Measurements from ENCODE around the gene CDH4.

CDH4 gene

GRCh38 chr20:61582196-61582923 lies 330.3 kb downstream of the CDH4 start:
- Histone ChIP-seq H3K4me3 (ENCODE audit: low read depth in 1 of 2, low read length in 2 of 2) (no peak overlapping the region), H3K9me3 (ENCODE audit: insufficient read depth, low read length, severe bottlenecking) (no peaks in the 10 kb centered on the region), H3K79me2 (ENCODE audit: insufficient read depth, low read length) (no peaks in the 10 kb centered on the region), H4K20me1 (ENCODE audit: insufficient read depth, low read length) (no peaks in the 10 kb centered on the region; the same call in 1 of the 2 replicates), H3K36me3 (ENCODE audit: insufficient read depth, low read length) (no peaks in the 10 kb centered on the region), H3K27ac (ENCODE audit: low read length) (no peak overlapping the region), H3K4me2 (ENCODE audit: insufficient read depth, low read length) (no peak overlapping the region), H3K9ac (ENCODE audit: low read depth, low read length) (no peak overlapping the region), H2AFZ (ENCODE audit: low read depth, low read length) (no peak overlapping the region), H3K27me3 (ENCODE audit: insufficient read depth, low read length, poor library complexity) (peaks cover 6% of the 10 kb centered on the region), H3K4me1 (ENCODE audit: insufficient read depth, low read length) (no peaks in the 10 kb centered on the region)
- no peak for TF ChIP-seq CTCF (IDR thresholded peaks at IDR 0.05; ENCODE audit: borderline replicate concordance, extremely low read depth, low read length, poor library complexity, severe bottlenecking)
- no peak for TF ChIP-seq EZH2 (IDR thresholded peaks at IDR 0.05; ENCODE audit: borderline replicate concordance, low read depth, low read length, severe bottlenecking)
- ATAC-seq (ENCODE audit: insufficient read depth, low read depth) (no peak), DNase-seq (no peak)

GRCh38 chr20:61583356-61583755 lies 331.3 kb downstream of the CDH4 start:
- Histone ChIP-seq H3K79me2 (ENCODE audit: insufficient read depth, low read length) (no peaks in the 10 kb centered on the region), H3K4me2 (ENCODE audit: insufficient read depth, low read length) (no peak overlapping the region), H3K36me3 (ENCODE audit: insufficient read depth, low read length) (no peaks in the 10 kb centered on the region), H3K27me3 (ENCODE audit: insufficient read depth, low read length, poor library complexity) (no peaks in the 10 kb centered on the region), H3K27ac (ENCODE audit: low read length) (no peak overlapping the region), H2AFZ (ENCODE audit: low read depth, low read length) (no peak overlapping the region), H3K4me1 (ENCODE audit: insufficient read depth, low read length) (no peaks in the 10 kb centered on the region), H3K9me3 (ENCODE audit: insufficient read depth, low read length, severe bottlenecking) (no peaks in the 10 kb centered on the region), H3K9ac (ENCODE audit: low read depth, low read length) (no peak overlapping the region), H4K20me1 (ENCODE audit: insufficient read depth, low read length) (no peaks in the 10 kb centered on the region; the same call in 1 of the 2 replicates), H3K4me3 (ENCODE audit: low read depth in 1 of 2, low read length in 2 of 2) (no peak overlapping the region)
- ATAC-seq (ENCODE audit: insufficient read depth, low read depth) (no peak), DNase-seq (no peak)
- TF ChIP-seq CTCF (IDR thresholded peaks at IDR 0.05; ENCODE audit: borderline replicate concordance, extremely low read depth, low read length, poor library complexity, severe bottlenecking): no peak

GRCh38 chr20:61584851-61585250 lies 332.8 kb downstream of the CDH4 start:
- H2AFZ ChIP-seq (ENCODE audit: low read depth, low read length): no peak overlapping the region
- H3K4me3 ChIP-seq (ENCODE audit: low read depth in 1 of 2, low read length in 2 of 2): no peak overlapping the region
- H3K9me3 ChIP-seq (ENCODE audit: insufficient read depth, low read length, severe bottlenecking): no peaks in the 10 kb centered on the region
- H3K27ac ChIP-seq (ENCODE audit: low read length): no peak overlapping the region
- no peak for TF ChIP-seq CTCF (IDR thresholded peaks at IDR 0.05; ENCODE audit: borderline replicate concordance, extremely low read depth, low read length, poor library complexity, severe bottlenecking)
- no peak for TF ChIP-seq EZH2 (IDR thresholded peaks at IDR 0.05; ENCODE audit: borderline replicate concordance, low read depth, low read length, severe bottlenecking)
- H3K4me1 ChIP-seq (ENCODE audit: insufficient read depth, low read length): no peaks in the 10 kb centered on the region
- H3K4me2 ChIP-seq (ENCODE audit: insufficient read depth, low read length): no peak overlapping the region
- no peaks in the 10 kb centered on the region for H3K27me3 ChIP-seq (ENCODE audit: insufficient read depth, low read length, poor library complexity)
- H4K20me1 ChIP-seq (ENCODE audit: insufficient read depth, low read length): no peaks in the 10 kb centered on the region; the same call in 1 of the 2 replicates
- H3K9ac ChIP-seq (ENCODE audit: low read depth, low read length): no peak overlapping the region
- H3K79me2 ChIP-seq (ENCODE audit: insufficient read depth, low read length): no peaks in the 10 kb centered on the region
- DNase-seq: no peak
- no peak for ATAC-seq (ENCODE audit: insufficient read depth, low read depth)
- H3K36me3 ChIP-seq (ENCODE audit: insufficient read depth, low read length): no peaks in the 10 kb centered on the region
